IPS-15b (cell line): ENCODE results near the gene AGBL4.

ENCODE experiments used
- H3K27me3 ChIP-seq: one replicate; pipeline ENCODE4 v1.6.1; 2013; ENCODE audit warnings: low read length; ENCODE audit not compliant: control insufficient read depth, insufficient read depth
- H3K36me3 ChIP-seq: one replicate; pipeline ENCODE4 v1.6.1; 2013; ENCODE audit warnings: low read length; ENCODE audit not compliant: control insufficient read depth, insufficient read depth
- H3K4me1 ChIP-seq: one replicate; pipeline ENCODE4 v1.6.1; 2013; ENCODE audit warnings: mild to moderate bottlenecking, low read length; ENCODE audit not compliant: control insufficient read depth, insufficient read depth
- H3K4me3 ChIP-seq: one replicate; pipeline ENCODE4 v1.5.1; 2013; ENCODE audit warnings: low read depth, low read length
- H3K9ac ChIP-seq: one replicate; pipeline ENCODE4 v1.6.1; 2013; ENCODE audit warnings: low read depth, mild to moderate bottlenecking, low read length
- H3K9me3 ChIP-seq: one replicate; pipeline ENCODE4 v1.6.1; 2013; ENCODE audit warnings: mild to moderate bottlenecking, low read length; ENCODE audit not compliant: control insufficient read depth, insufficient read depth

The AGBL4 gene

GRCh38 chr1:49694251-49694827, 329.4 kb downstream of the AGBL4 start:
- H3K9ac ChIP-seq, result no peak overlapping the region
- no peaks in the 10 kb centered on the region for H3K9me3 ChIP-seq
- H3K4me3 ChIP-seq, result no peak overlapping the region
- H3K27me3 ChIP-seq, result no peaks in the 10 kb centered on the region
- no peaks in the 10 kb centered on the region for H3K36me3 ChIP-seq
- H3K4me1 ChIP-seq, result no peaks in the 10 kb centered on the region

DNA sequence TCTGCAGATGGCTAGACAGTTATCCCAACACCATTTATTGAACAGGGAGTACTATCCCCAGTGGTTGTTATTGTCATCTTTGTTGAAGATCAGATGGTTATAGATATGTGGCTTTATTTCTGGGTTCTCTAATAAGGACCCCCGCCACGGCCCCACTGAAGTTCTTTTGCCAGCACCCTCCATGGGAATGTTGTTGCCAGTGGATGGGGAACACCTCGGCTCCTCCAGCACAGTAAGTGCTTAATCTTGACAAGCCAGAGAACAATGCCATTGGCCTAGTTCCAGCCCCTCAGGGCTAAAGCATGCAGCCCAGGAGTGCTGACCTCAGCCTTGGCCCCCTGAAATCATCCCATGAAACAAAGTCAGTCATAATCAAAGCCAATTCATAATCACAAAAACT, 337.6 kb downstream of the AGBL4 start:
- Histone ChIP-seq H3K36me3 (no peaks in the 10 kb centered on the region), H3K4me3 (no peak overlapping the region), H3K9ac (no peak overlapping the region), H3K9me3 (no peaks in the 10 kb centered on the region), H3K4me1 (no peaks in the 10 kb centered on the region), H3K27me3 (no peaks in the 10 kb centered on the region)

GRCh38 chr1:49677706-49678105, 346.0 kb downstream of the AGBL4 start:
- Histone ChIP-seq H3K9me3 (no peaks in the 10 kb centered on the region), H3K9ac (no peak overlapping the region), H3K27me3 (no peaks in the 10 kb centered on the region), H3K36me3 (no peaks in the 10 kb centered on the region), H3K4me3 (no peak overlapping the region), H3K4me1 (no peaks in the 10 kb centered on the region)

DNA sequence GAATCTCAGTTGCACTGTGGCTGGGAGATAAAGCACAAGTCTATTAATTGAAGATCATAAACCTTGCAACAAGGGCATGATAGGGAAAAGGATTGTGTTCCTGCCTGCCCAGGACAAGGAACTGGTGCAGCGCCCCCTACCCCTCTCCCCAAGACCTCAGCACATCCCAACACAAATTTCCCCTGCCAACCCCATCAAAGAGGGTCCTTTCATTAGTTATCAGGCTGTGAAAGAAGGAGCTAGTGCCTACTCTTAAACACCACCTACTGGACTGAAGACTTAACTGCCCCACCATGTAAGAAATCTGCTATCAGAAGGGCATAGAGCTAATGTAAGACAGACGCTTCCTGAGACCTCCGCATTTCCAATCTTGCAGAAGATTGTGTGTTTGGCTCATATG, 372.6 kb downstream of the AGBL4 start:
- no peaks in the 10 kb centered on the region for H3K27me3 ChIP-seq
- no peak overlapping the region for H3K4me3 ChIP-seq

DNA sequence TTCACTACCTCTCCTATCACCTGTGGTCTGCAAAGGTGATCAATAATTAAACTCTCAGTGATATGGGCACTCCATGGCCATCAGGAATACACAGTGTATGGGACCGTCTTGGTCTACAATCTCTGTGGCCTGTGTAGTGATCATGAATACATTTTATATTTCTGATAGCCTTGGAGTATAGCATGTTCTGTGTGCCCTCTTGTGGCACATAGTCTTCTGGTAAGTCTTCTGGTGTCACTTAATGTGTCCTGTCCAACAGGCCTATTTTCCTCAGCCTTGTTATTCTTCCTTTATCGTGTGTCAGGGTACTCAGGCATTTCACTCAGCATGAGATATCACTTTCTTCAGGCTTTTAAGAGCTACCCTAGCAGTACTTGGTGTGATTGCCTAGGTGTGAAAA, 393.6 kb downstream of the AGBL4 start:
- Histone ChIP-seq H3K36me3 (no peaks in the 10 kb centered on the region), H3K9me3 (no peaks in the 10 kb centered on the region), H3K9ac (no peak overlapping the region), H3K4me1 (no peaks in the 10 kb centered on the region), H3K27me3 (no peaks in the 10 kb centered on the region), H3K4me3 (no peak overlapping the region)

More for the DNA sequence above, 372.6 kb downstream of the AGBL4 start:
- H3K36me3 ChIP-seq, result no peaks in the 10 kb centered on the region
- H3K4me1 ChIP-seq, result no peaks in the 10 kb centered on the region
- no peaks in the 10 kb centered on the region for H3K9me3 ChIP-seq
- H3K9ac ChIP-seq, result no peak overlapping the region

GRCh38 chr1:49627781-49628180, 396.0 kb downstream of the AGBL4 start:
- H3K9me3 ChIP-seq, result no peaks in the 10 kb centered on the region
- no peaks in the 10 kb centered on the region for H3K4me1 ChIP-seq
- H3K36me3 ChIP-seq, result no peaks in the 10 kb centered on the region
- H3K27me3 ChIP-seq, result no peaks in the 10 kb centered on the region
- no peak overlapping the region for H3K4me3 ChIP-seq
- H3K9ac ChIP-seq, result no peak overlapping the region

DNA sequence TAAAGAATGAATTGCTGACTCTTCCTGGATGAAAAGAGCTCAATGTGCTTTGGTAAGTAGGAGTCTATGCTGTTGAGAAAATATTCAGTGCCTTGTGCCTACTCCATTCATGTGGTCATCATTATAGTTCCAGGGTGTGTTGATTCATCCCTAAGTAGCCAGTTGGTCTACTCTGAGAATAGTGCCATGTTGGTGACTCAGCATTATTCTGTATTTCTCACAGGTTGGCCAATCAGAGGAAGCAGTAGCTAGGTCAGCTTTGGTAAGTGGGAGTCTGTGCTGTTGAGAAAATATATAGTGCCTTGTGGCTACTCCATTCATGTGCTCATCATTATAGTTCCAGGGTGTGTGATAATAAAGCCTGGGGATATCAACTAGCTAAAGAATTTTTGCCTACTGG, 397.3 kb downstream of the AGBL4 start:
- Histone ChIP-seq H3K9me3 (no peaks in the 10 kb centered on the region), H3K4me1 (no peaks in the 10 kb centered on the region), H3K36me3 (no peaks in the 10 kb centered on the region), H3K4me3 (no peak overlapping the region), H3K9ac (no peak overlapping the region), H3K27me3 (no peaks in the 10 kb centered on the region)

DNA sequence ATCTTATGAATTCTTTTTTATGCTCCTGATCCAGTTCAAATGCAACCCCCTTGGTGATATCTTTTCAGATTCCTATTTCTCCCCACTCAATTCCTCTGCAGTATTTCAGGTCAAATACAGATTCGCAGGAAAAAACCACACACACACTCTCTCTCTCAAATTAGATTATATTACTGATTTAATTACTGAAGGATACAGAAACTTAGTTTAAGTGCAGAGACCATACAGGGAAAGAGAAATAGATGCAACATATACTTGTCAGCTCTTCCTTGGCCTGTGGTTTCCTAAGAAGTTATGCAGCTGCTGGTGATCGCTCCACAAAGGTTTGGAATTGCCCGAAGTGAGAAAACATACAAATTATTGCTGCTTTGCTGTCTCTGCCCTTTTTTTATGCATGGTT, 400.9 kb downstream of the AGBL4 start:
- H3K9ac ChIP-seq, result no peak overlapping the region

DNA sequence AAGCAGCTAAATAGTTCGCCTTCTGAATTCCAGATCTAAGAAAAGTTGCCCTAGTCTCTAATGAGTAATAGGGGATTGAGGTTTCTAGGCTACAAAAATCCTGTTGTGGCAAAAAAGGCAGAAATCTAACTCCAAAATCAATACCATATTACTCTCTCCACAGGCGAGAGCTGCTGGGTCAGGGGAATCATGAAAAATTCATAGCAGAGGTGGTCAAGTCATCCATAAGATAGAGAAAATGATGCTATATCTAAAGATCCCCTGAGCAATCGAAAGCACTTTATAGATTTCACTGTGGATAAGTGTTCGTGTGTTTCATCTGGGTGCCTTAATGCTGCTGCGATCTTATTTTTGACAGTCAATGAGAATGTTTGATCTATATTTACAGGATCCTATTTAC, 417.7 kb downstream of the AGBL4 start:
- H3K4me1 ChIP-seq, result no peaks in the 10 kb centered on the region
- no peak overlapping the region for H3K9ac ChIP-seq
- H3K9me3 ChIP-seq, result no peaks in the 10 kb centered on the region
- H3K4me3 ChIP-seq, result no peak overlapping the region
- no peaks in the 10 kb centered on the region for H3K27me3 ChIP-seq
- no peaks in the 10 kb centered on the region for H3K36me3 ChIP-seq

More for the DNA sequence above, 400.9 kb downstream of the AGBL4 start:
- H3K36me3 ChIP-seq, result no peaks in the 10 kb centered on the region
- no peak overlapping the region for H3K4me3 ChIP-seq
- H3K27me3 ChIP-seq, result no peaks in the 10 kb centered on the region
- no peaks in the 10 kb centered on the region for H3K9me3 ChIP-seq
- H3K4me1 ChIP-seq, result no peaks in the 10 kb centered on the region

GRCh38 chr1:49597436-49597835, 426.3 kb downstream of the AGBL4 start:
- Histone ChIP-seq H3K36me3 (no peaks in the 10 kb centered on the region), H3K4me3 (no peak overlapping the region), H3K27me3 (no peaks in the 10 kb centered on the region), H3K9me3 (no peaks in the 10 kb centered on the region), H3K9ac (no peak overlapping the region), H3K4me1 (no peaks in the 10 kb centered on the region)

- Histone ChIP-seq H3K4me1 (no peaks in the 10 kb centered on the region), H3K27me3 (no peaks in the 10 kb centered on the region), H3K9me3 (peaks cover 1% of the 10 kb centered on the region), H3K9ac (no peak overlapping the region), H3K4me3 (no peak overlapping the region), H3K36me3 (no peaks in the 10 kb centered on the region)
Measured at GRCh38 chr1:49576327-49576901, 447.3 kb downstream of the AGBL4 start.

GRCh38 chr1:49556676-49557234, 467.0 kb downstream of the AGBL4 start:
- Histone ChIP-seq H3K4me1 (no peaks in the 10 kb centered on the region), H3K9ac (no peak overlapping the region), H3K4me3 (no peak overlapping the region), H3K9me3 (no peaks in the 10 kb centered on the region), H3K27me3 (no peaks in the 10 kb centered on the region), H3K36me3 (no peaks in the 10 kb centered on the region)
